Neuronal stem cell (in vitro differentiated cells): ENCODE data around the gene BPIFB2.

Experiments
- DNase-seq: peaks from one replicate; pipeline ENCODE4 v3.0.0-alpha.2; 2013; ENCODE audit warnings: low spot score
- H2AFZ ChIP-seq: one replicate; pipeline ENCODE4 v1.6.1; 2013; ENCODE audit warnings: mild to moderate bottlenecking, low read length, inconsistent platforms
- H2AK5ac ChIP-seq: 2 replicates; pipeline ENCODE4 v1.6.1; 2013; ENCODE audit warnings: low read depth, mild to moderate bottlenecking, inconsistent platforms, low read length, moderate library complexity, mixed read lengths
- H2BK120ac ChIP-seq: 2 replicates; pipeline ENCODE4 v1.6.1; 2013; ENCODE audit warnings: low read depth, mild to moderate bottlenecking, inconsistent platforms, low read length, moderate library complexity, mixed read lengths
- H2BK12ac ChIP-seq: one replicate; pipeline ENCODE4 v1.6.1; 2013; ENCODE audit warnings: low read length, inconsistent platforms
- H2BK15ac ChIP-seq: 2 replicates; pipeline ENCODE4 v1.6.1; 2013; ENCODE audit warnings: mild to moderate bottlenecking, low read length, inconsistent platforms, mixed read lengths
- H2BK5ac ChIP-seq: one replicate; pipeline ENCODE4 v1.6.1; 2013; ENCODE audit warnings: inconsistent platforms, mild to moderate bottlenecking, low read length, moderate library complexity
- H3K14ac ChIP-seq: one replicate; pipeline ENCODE4 v1.6.1; 2013; ENCODE audit warnings: low read length, inconsistent platforms
- H3K18ac ChIP-seq: 2 replicates; pipeline ENCODE4 v1.6.1; 2013; ENCODE audit warnings: low read length, inconsistent platforms
- H3K23ac ChIP-seq: 2 replicates; pipeline ENCODE4 v1.6.1; 2013; ENCODE audit warnings: low read depth, mild to moderate bottlenecking, mixed read lengths, low read length, inconsistent platforms; ENCODE audit not compliant: poor library complexity
- H3K27ac ChIP-seq: replicated peaks from 3 replicates; pipeline ENCODE4 v1.5.1; 2013; ENCODE audit warnings: low read length, inconsistent platforms
- H3K27me3 ChIP-seq, 3 experiments: 2 replicates each; pipeline ENCODE4 v1.6.1; 2013; ENCODE audit warnings: low read length in 3 of 3, mild to moderate bottlenecking in 2 of 3, inconsistent platforms in 1 of 3, low read depth in 1 of 3, mixed read lengths in 1 of 3, moderate library complexity in 1 of 3; ENCODE audit not compliant: control insufficient read depth in 3 of 3, insufficient read depth in 3 of 3
- H3K36me3 ChIP-seq, 2 donors: replicated peaks in 1 of 2; 2 replicates each; pipeline ENCODE4 v1.6.1; 2013; ENCODE audit warnings: low read length in 2 of 2; ENCODE audit not compliant: control insufficient read depth in 2 of 2, insufficient read depth in 2 of 2
- H3K4ac ChIP-seq: 2 replicates; pipeline ENCODE4 v1.6.1; 2013; ENCODE audit warnings: inconsistent platforms, mild to moderate bottlenecking, low read length, moderate library complexity
- H3K4me1 ChIP-seq, 2 donors: 1 replicate in 1 of 2; 2 replicates in 1 of 2; pipeline ENCODE4 v1.6.1; 2013; ENCODE audit warnings: low read length in 2 of 2, low read depth in 1 of 2; ENCODE audit not compliant: control insufficient read depth in 2 of 2, insufficient read depth in 1 of 2
- H3K4me2 ChIP-seq: one replicate; pipeline ENCODE4 v1.6.1; 2013; ENCODE audit warnings: mild to moderate bottlenecking, low read length, inconsistent platforms; ENCODE audit not compliant: insufficient read depth, poor library complexity, severe bottlenecking
- H3K4me3 ChIP-seq, 2 donors: 2 replicates each; pipeline ENCODE4 v1.5.1; 2013; ENCODE audit warnings: low read length in 2 of 2, mild to moderate bottlenecking in 2 of 2, inconsistent platforms in 1 of 2, moderate library complexity in 1 of 2
- H3K79me1 ChIP-seq: one replicate; pipeline ENCODE4 v1.6.1; 2013; ENCODE audit warnings: low read depth, mild to moderate bottlenecking, inconsistent platforms, low read length, moderate library complexity
- H3K9ac ChIP-seq: one replicate; pipeline ENCODE4 v1.6.1; 2013; ENCODE audit warnings: mild to moderate bottlenecking, low read depth, low read length, inconsistent platforms; ENCODE audit not compliant: poor library complexity
- H3K9me3 ChIP-seq, 2 donors: replicated peaks in 1 of 2; 2 replicates each; pipeline versions ENCODE3 to v1.6.1; 2013; ENCODE audit warnings: low read length in 2 of 2, mild to moderate bottlenecking in 2 of 2, inconsistent platforms in 1 of 2, low read depth in 1 of 2, mixed read lengths in 1 of 2, moderate library complexity in 1 of 2; ENCODE audit not compliant: control insufficient read depth in 2 of 2, insufficient read depth in 1 of 2
- H4K8ac ChIP-seq: one replicate; pipeline ENCODE4 v1.6.1; 2013; ENCODE audit warnings: low read depth, mild to moderate bottlenecking, inconsistent platforms, low read length, moderate library complexity
- H4K91ac ChIP-seq: one replicate; pipeline ENCODE4 v1.6.1; 2013; ENCODE audit warnings: low read length, low read depth, mild to moderate bottlenecking, inconsistent platforms; ENCODE audit not compliant: poor library complexity
- WGBS, 2 donors: extraction: QIAGEN DNeasy Blood & Tissue Kit; methylation state at CpG; one replicate each; pipeline ENCODE4 v1.1.7; 2013; ENCODE audit warnings: missing lambda C conversion rate in 2 of 2, mixed read lengths in 1 of 2; ENCODE audit not compliant: insufficient read length in 2 of 2, insufficient replicate concordance in 1 of 2; ENCODE audit errors: extremely low coverage in 2 of 2; 5-methylcytosine and 5-hydroxymethylcytosine counted together

The BPIFB2 gene

GRCh38 chr20:32978009-32978335 lies 29.5 kb upstream of the BPIFB2 start:
- no peaks in the 10 kb centered on the region for H3K79me1 ChIP-seq
- H3K4me1 ChIP-seq = peaks cover 9 to 15% of the 10 kb centered on the region in 2 donors
- peak overlapping the region; percentile 51 for H3K14ac ChIP-seq
- peaks cover 0 to 7% of the 10 kb centered on the region in 2 donors for H3K9me3 ChIP-seq
- H2BK120ac ChIP-seq = peak overlapping the region; percentile 78
- H2BK12ac ChIP-seq = peak overlapping the region; percentile 67
- WGBS, 2 donors = no CpG with 5 or more reads among the region's 7 CpGs
- no peak overlapping the region for H4K8ac ChIP-seq
- H3K4me3 ChIP-seq = no peak overlapping the region
- H2BK15ac ChIP-seq = peak overlapping the region; percentile 98
- DNase-seq = no peak
- H3K9ac ChIP-seq = no peak overlapping the region
- H3K27me3 ChIP-seq = no peaks in the 10 kb centered on the region
- no peak overlapping the region for H4K91ac ChIP-seq
- H3K27ac ChIP-seq = no peak overlapping the region
- H3K23ac ChIP-seq = peak overlapping the region; percentile 20
- H3K36me3 ChIP-seq = no peaks in the 10 kb centered on the region
- H2BK5ac ChIP-seq = no peak overlapping the region
- H2AK5ac ChIP-seq = peak overlapping the region; percentile 86
- no peak overlapping the region for H2AFZ ChIP-seq
- H3K4me2 ChIP-seq = no peak overlapping the region
- peak overlapping the region; percentile 77 for H3K18ac ChIP-seq
- no peak overlapping the region for H3K4ac ChIP-seq

GRCh38 chr20:32979201-32979998 lies 28.1 kb upstream of the BPIFB2 start:
- H3K27ac ChIP-seq = no peak overlapping the region

GRCh38 chr20:32980131-32980941 lies 27.2 kb upstream of the BPIFB2 start:
- Histone ChIP-seq H3K36me3 (no peaks in the 10 kb centered on the region), H2AK5ac (peak overlapping the region; percentile 83), H3K14ac (no peak overlapping the region), H2BK15ac (peak overlapping the region; percentile 1), H3K18ac (peak overlapping the region; percentile 15), H3K23ac (no peak overlapping the region), H3K9me3 (peaks cover 0 to 7% of the 10 kb centered on the region in 2 donors), H4K8ac (no peak overlapping the region), H3K4me3 (no peak overlapping the region), H3K27me3 (no peaks in the 10 kb centered on the region), H3K9ac (no peak overlapping the region), H3K4me2 (no peak overlapping the region), H3K79me1 (no peaks in the 10 kb centered on the region), H3K27ac (no peak overlapping the region), H2BK120ac (no peak overlapping the region), H3K4ac (no peak overlapping the region), H2AFZ (no peak overlapping the region), H3K4me1 (peaks cover 5 to 12% of the 10 kb centered on the region in 2 donors), H2BK12ac (no peak overlapping the region), H2BK5ac (no peak overlapping the region), H4K91ac (peak overlapping the region; percentile 40)
- no CpG with 5 or more reads among the region's 19 CpGs for WGBS, 2 donors
- no peak for DNase-seq

More at GRCh38 chr20:32979201-32979998, 28.1 kb upstream of the BPIFB2 start:
- Histone ChIP-seq H4K91ac (no peak overlapping the region), H3K27me3 (no peaks in the 10 kb centered on the region), H4K8ac (no peak overlapping the region), H2BK5ac (no peak overlapping the region), H2AK5ac (peak overlapping the region; percentile 83), H3K4me3 (no peak overlapping the region), H3K9me3 (peaks cover 0 to 7% of the 10 kb centered on the region in 2 donors), H3K18ac (peak overlapping the region; percentile 66), H3K79me1 (no peaks in the 10 kb centered on the region), H3K36me3 (no peaks in the 10 kb centered on the region), H2BK12ac (no peak overlapping the region), H3K4me2 (no peak overlapping the region), H2BK120ac (no peak overlapping the region), H3K4ac (no peak overlapping the region), H3K9ac (no peak overlapping the region), H2AFZ (no peak overlapping the region), H3K14ac (no peak overlapping the region), H3K23ac (no peak overlapping the region), H2BK15ac (peak overlapping the region; percentile 1), H3K4me1 (peaks cover 6 to 13% of the 10 kb centered on the region in 2 donors)
- no CpG with 5 or more reads among the region's 9 CpGs for WGBS, 2 donors
- no peak for DNase-seq

- no peak overlapping the region for H3K18ac ChIP-seq
- H3K4me1 ChIP-seq = peaks cover 5 to 16% of the 10 kb centered on the region in 2 donors
- peak overlapping the region; percentile 27 for H2BK12ac ChIP-seq
- no peak overlapping the region for H2BK120ac ChIP-seq
- H3K4me3 ChIP-seq = no peak overlapping the region
- H3K14ac ChIP-seq = no peak overlapping the region
- H4K91ac ChIP-seq = peak overlapping the region; percentile 40
- H3K9ac ChIP-seq = no peak overlapping the region
- no peak overlapping the region for H3K27ac ChIP-seq
- H2BK5ac ChIP-seq = no peak overlapping the region
- peak overlapping the region; percentile 23 for H2AK5ac ChIP-seq
- no peak overlapping the region for H3K23ac ChIP-seq
- H2BK15ac ChIP-seq = no peak overlapping the region
- H3K79me1 ChIP-seq = no peaks in the 10 kb centered on the region
- peaks cover 0 to 7% of the 10 kb centered on the region in 2 donors for H3K9me3 ChIP-seq
- H3K36me3 ChIP-seq = no peaks in the 10 kb centered on the region
- H2AFZ ChIP-seq = no peak overlapping the region
- DNase-seq = no peak
- H4K8ac ChIP-seq = no peak overlapping the region
- no peak overlapping the region for H3K4ac ChIP-seq
- H3K4me2 ChIP-seq = no peak overlapping the region
- WGBS, 2 donors = no CpG with 5 or more reads among the region's 6 CpGs
- H3K27me3 ChIP-seq = no peaks in the 10 kb centered on the region
Measured at GRCh38 chr20:32980990-32981389, 26.5 kb upstream of the BPIFB2 start.
